Right lobe of liver (tissue), 4 donors: ENCODE measurements around the gene PIGZ.

Experiments used
- CTCF ChIP-seq, 4 donors: fragments of 200-600 bp in 3 of 4; fragments of 450-650 bp in 1 of 4; IDR thresholded peaks; one replicate each; pipeline versions ENCODE4 v1.5.1 to v1.8.0; 2016 to 2022; ENCODE audit warnings: antibody characterized with exemption in 4 of 4, mild to moderate bottlenecking in 2 of 4
- POLR2A ChIP-seq: fragments of 450-650 bp; IDR thresholded peaks from one replicate; pipeline ENCODE4 v1.6.1; 2017; ENCODE audit warnings: antibody characterized with exemption, mild to moderate bottlenecking
- donor health status: DM: no; HTN: no; CAD: no.
- donor health status: DM: no; HTN: no; CAD: no.
- donor health status: DM: no; HTN: yes; CAD: no.

GRCh38 chr3:196989721-196990262, 21.2 kb upstream of the PIGZ start:
- TF ChIP-seq CTCF (IDR thresholded peaks at IDR 0.05) (no peak), POLR2A (no peak)
